Smooth muscle cell (in vitro differentiated cells): ENCODE measurements around the gene TCOF1. TPM values are rescaled to one million over a fixed set of nuclear protein-coding genes. Genes with fewer than 3 reads are reported as not detected.
A peak's percentile ranks its signal among the peaks of the same experiment; 100 is the strongest.

Experiments used
- DNase-seq: peaks from one replicate; lab custom pipeline; 2025; ENCODE audit not compliant: unreplicated experiment; lab: John Stamatoyannopoulos, UW
- H2AFZ ChIP-seq: fragments of 200-600 bp; sonication (generic); 2 replicates; pipeline ENCODE4 v1.6.0; 2016; ENCODE audit warnings: antibody characterized with exemption, low read depth, mild to moderate bottlenecking
- H3F3A ChIP-seq: fragments of 200-600 bp; sonication (generic); 2 replicates; pipeline ENCODE4 v1.6.0; 2017; ENCODE audit warnings: antibody characterized with exemption, low read depth
- H3K27ac ChIP-seq: fragments of 200-600 bp; sonication (generic); 2 replicates; pipeline ENCODE4 v1.5.1; 2016; ENCODE audit warnings: low read depth, mild to moderate bottlenecking
- H3K27me3 ChIP-seq: fragments of 200-600 bp; sonication (generic); 2 replicates; pipeline ENCODE4 v1.6.1; 2016; ENCODE audit warnings: low read depth, mild to moderate bottlenecking
- H3K36me3 ChIP-seq: fragments of 200-600 bp; sonication (generic); 2 replicates; pipeline ENCODE4 v1.5.1; 2016; ENCODE audit warnings: low read depth
- H3K4me1 ChIP-seq: fragments of 200-600 bp; sonication (generic); 2 replicates; pipeline ENCODE4 v1.5.1; 2016; ENCODE audit warnings: low read depth
- H3K4me2 ChIP-seq: fragments of 200-600 bp; sonication (generic); 2 replicates; pipeline ENCODE4 v1.6.0; 2016; ENCODE audit warnings: mild to moderate bottlenecking
- H3K4me3 ChIP-seq: fragments of 200-600 bp; sonication (generic); 2 replicates; pipeline ENCODE4 v1.5.1; 2016; ENCODE audit warnings: mild to moderate bottlenecking
- H3K79me2 ChIP-seq: fragments of 200-600 bp; sonication (generic); 2 replicates; pipeline ENCODE4 v1.6.0; 2016; ENCODE audit warnings: low read depth, mild to moderate bottlenecking
- H3K9ac ChIP-seq: fragments of 200-600 bp; sonication (generic); 2 replicates; pipeline ENCODE4 v1.6.0; 2016; ENCODE audit warnings: low read depth
- H3K9me3 ChIP-seq: fragments of 200-600 bp; sonication (generic); replicated peaks from 2 replicates; pipeline ENCODE4 v1.5.1; 2016; ENCODE audit warnings: low read depth
- H4K20me1 ChIP-seq: fragments of 200-600 bp; sonication (generic); 2 replicates; pipeline ENCODE4 v1.6.0; 2016; ENCODE audit warnings: low read depth
- WGBS: methylation state at CpG from one replicate; pipeline ENCODE4 v1.1.7; 2016; ENCODE audit warnings: low lambda C conversion rate; 5-methylcytosine and 5-hydroxymethylcytosine counted together
- polyA plus RNA-seq: library from polyadenylated mRNA; unstranded; fragments of >200 nt; fragmentation: Nextera tagmentation; extraction: Ambion mirVana; gene quantifications from 2 replicates; pipeline ENCODE4 v1.2.1, GENCODE V29; 2016
- total RNA-seq: library from RNA; depleted of rRNA; stranded (reverse); fragments of >200 nt; gene quantifications from 2 replicates; pipeline ENCODE4 v1.2.3, GENCODE V29; 2014
- TF ChIP-seq, protein P1 (sequence below): fragments of 200-600 bp; sonication (generic); IDR thresholded peaks from 2 replicates; pipeline ENCODE4 v1.5.1; 2017; ENCODE audit warnings: borderline replicate concordance, mild to moderate bottlenecking, antibody characterized with exemption; ENCODE audit not compliant: insufficient read depth, poor library complexity, severe bottlenecking

The TCOF1 gene
- total and polyA plus RNA-seq, 2 experiments from 2014 or later: 16.0 to 25.9 TPM

DNA sequence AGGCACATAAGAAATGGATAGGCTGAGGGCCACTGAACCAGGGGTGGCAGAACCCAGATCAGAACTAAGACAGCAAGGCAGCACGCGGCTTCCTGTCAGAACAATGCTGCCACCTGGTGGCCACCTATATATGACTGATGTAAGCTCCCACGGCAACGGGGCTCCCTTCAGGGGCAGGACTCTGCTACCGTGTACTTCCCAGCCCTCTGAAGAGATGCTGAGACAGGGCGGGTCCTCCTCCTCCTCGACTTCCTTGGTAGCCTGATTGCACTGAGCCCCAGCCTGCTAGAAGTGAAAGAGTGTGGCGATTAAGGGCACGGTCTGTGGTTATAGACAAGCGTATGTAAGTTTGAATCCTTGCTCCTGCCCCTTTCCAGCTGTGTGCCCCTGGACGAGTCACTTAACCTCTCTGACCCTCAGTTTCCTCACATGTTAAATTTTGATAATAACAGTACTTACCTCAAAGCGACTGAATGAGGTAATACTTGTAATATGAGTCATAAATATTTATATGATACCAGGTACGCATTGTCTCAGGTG is 78.7 kb downstream of the TCOF1 start:
- no peak overlapping the region for H3K4me3 ChIP-seq
- WGBS: 29% methylated on average over 13 of the region's 13 CpGs
- H2AFZ ChIP-seq: peak overlapping the region; percentile 52
- no peaks in the 10 kb centered on the region for H3K79me2 ChIP-seq
- H3K27me3 ChIP-seq: no peaks in the 10 kb centered on the region
- no peaks in the 10 kb centered on the region for H3F3A ChIP-seq
- TF ChIP-seq, protein P1, sequence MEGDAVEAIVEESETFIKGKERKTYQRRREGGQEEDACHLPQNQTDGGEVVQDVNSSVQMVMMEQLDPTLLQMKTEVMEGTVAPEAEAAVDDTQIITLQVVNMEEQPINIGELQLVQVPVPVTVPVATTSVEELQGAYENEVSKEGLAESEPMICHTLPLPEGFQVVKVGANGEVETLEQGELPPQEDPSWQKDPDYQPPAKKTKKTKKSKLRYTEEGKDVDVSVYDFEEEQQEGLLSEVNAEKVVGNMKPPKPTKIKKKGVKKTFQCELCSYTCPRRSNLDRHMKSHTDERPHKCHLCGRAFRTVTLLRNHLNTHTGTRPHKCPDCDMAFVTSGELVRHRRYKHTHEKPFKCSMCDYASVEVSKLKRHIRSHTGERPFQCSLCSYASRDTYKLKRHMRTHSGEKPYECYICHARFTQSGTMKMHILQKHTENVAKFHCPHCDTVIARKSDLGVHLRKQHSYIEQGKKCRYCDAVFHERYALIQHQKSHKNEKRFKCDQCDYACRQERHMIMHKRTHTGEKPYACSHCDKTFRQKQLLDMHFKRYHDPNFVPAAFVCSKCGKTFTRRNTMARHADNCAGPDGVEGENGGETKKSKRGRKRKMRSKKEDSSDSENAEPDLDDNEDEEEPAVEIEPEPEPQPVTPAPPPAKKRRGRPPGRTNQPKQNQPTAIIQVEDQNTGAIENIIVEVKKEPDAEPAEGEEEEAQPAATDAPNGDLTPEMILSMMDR: peak; percentile 82
- no peaks in the 10 kb centered on the region for H3K9me3 ChIP-seq
- no peak overlapping the region for H3K27ac ChIP-seq
- no peaks in the 10 kb centered on the region for H4K20me1 ChIP-seq
- peak overlapping the region; percentile 18 for H3K4me2 ChIP-seq
- H3K36me3 ChIP-seq: no peaks in the 10 kb centered on the region
- H3K9ac ChIP-seq: no peak overlapping the region
- peak; percentile 57 for DNase-seq
- H3K4me1 ChIP-seq: no peaks in the 10 kb centered on the region

DNA sequence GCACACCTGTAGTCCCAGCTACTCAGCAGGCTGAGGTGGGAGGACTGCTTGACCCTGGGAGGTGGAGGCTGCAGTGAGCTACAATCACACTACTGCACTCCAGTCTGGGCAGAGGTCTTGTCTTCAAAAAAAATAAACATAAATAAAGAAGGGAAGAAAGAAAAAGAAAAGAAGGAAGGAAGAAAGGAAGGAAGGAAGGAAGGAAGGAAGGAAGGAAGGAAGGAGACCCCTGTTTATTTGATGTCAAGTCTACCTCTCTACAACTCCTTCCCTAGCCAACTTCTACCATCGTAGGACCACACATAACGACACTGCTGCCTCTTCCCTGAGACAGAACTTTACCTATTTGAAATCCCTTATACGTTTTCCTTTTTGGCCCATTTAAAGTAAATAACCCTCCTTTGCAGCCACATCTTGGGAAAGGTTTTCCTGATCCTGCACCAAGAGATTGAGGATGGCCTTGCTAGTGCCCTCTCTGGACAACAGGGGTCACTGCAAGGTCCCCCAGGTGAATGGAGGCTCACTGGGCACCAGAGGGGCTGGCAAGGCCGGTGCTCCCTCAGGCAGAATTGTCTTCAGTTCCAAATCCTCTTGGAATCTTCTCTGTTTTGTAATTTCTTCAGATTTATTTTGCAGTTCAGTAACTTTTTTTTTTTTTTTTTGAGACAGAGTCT is 81.5 kb downstream of the TCOF1 start:
- Histone ChIP-seq H3K4me2 (no peak overlapping the region), H3K36me3 (peaks cover 5% of the 10 kb centered on the region), H3K4me3 (no peak overlapping the region), H3K4me1 (no peaks in the 10 kb centered on the region), H3K27me3 (no peaks in the 10 kb centered on the region), H3K27ac (no peak overlapping the region), H4K20me1 (peaks cover 9% of the 10 kb centered on the region), H3F3A (peaks cover 9% of the 10 kb centered on the region), H3K9ac (no peak overlapping the region), H3K9me3 (no peaks in the 10 kb centered on the region), H2AFZ (no peak overlapping the region), H3K79me2 (no peaks in the 10 kb centered on the region)
- TF ChIP-seq, protein P1: peak; percentile 50
- DNase-seq: no peak
- 49% methylated on average over 4 of the region's 4 CpGs for WGBS

DNA sequence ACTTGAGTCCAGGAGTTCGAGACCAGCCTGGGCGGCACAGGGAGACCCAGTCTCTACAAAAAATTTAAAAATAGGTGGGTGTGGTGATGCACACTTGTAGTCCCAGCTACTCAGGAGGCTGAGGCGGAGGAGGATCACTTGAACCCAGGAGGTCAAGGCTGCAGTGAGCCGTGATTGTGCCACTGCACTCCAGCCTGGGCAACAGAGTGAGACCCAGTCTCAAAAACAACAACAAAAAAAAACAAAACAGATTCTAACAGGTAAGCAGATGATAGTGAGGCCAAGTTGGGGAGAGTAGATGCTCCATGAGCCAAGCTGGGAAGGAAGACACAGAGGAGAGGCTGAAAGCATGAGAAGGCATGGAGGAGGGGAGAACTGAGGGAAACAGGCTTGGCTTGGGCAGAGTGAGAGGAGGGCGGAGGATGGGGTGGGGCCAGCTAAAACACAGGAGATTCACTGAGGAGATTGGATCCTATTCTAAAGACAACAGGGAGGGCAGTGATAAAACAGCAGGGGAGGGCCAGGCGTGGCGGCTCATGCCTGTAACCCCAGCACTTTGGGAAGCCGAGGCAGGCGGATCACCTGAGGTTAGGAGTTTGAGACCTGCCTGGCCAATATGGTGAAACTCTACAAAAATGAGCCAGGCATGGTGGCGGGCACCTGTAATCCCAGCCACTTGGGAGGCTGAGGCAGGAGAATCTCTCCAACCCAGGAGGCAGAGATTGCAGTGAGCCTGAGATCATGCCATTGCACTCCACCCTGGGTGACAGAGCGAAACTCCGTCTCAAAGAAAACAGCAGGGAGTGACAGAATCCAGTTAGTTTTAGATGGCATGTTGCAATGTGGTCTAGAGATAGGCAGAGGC is 83.7 kb downstream of the TCOF1 start:
- Histone ChIP-seq H3K4me1 (no peaks in the 10 kb centered on the region), H3F3A (peaks cover 24% of the 10 kb centered on the region), H3K27ac (no peak overlapping the region), H3K27me3 (no peaks in the 10 kb centered on the region), H3K36me3 (peaks cover 5% of the 10 kb centered on the region), H3K4me2 (no peak overlapping the region), H3K79me2 (peaks cover 5% of the 10 kb centered on the region), H2AFZ (no peak overlapping the region), H4K20me1 (peaks cover 31% of the 10 kb centered on the region), H3K4me3 (no peak overlapping the region), H3K9me3 (no peaks in the 10 kb centered on the region), H3K9ac (no peak overlapping the region)
- no peak for DNase-seq
- TF ChIP-seq, protein P1: no peak
- 88% methylated on average over 10 of the region's 12 CpGs for WGBS
